Activated T-cell treated with anti-CD3 and anti-CD28 coated beads, Interleukin-2, amount 50 U/mL, for 4 hours (primary cell): ENCODE data around the gene ZBTB16. TPM values are rescaled to one million over a fixed set of nuclear protein-coding genes. Genes with fewer than 3 reads are reported as not detected.

Source experiments
- ATAC-seq, 2 donors: fragments of 200-7000 bp; cut with Tn5 transposase; one replicate each; pipeline ENCODE4 v1.10.0; 2021
- DNase-seq: peaks from one replicate; pipeline ENCODE4 v3.0.0-alpha.2; 2020
- H3K27me3 Mint-ChIP-seq: one replicate; pipeline ENCODE4 v1.8.0; 2021; ENCODE audit warnings: low read depth, mixed read lengths
- H3K36me3 Mint-ChIP-seq: one replicate; pipeline ENCODE4 v1.8.0; 2022; ENCODE audit warnings: mixed read lengths; ENCODE audit not compliant: insufficient read depth
- H3K4me1 Mint-ChIP-seq: one replicate; pipeline ENCODE4 v1.8.0; 2021; ENCODE audit warnings: low read depth, mixed read lengths
- H3K4me3 Mint-ChIP-seq: one replicate; pipeline ENCODE4 v1.8.0; 2021; ENCODE audit warnings: mild to moderate bottlenecking, moderate library complexity, mixed read lengths
- H3K9me3 Mint-ChIP-seq: one replicate; pipeline ENCODE4 v1.8.0; 2021; ENCODE audit warnings: mixed read lengths
- total RNA-seq, 3 donors: library from RNA; stranded (reverse); gene quantifications; one replicate each; pipeline ENCODE4 v1.2.1, GENCODE V29; 2021

The ZBTB16 gene
- total RNA-seq, 3 donors from 2014 or later: 3.4 to 4.4 (median 4.1) TPM

GRCh38 chr11:114090225-114090910 lies 30.9 kb downstream of the ZBTB16 start:
- ATAC-seq (no peak), DNase-seq (no peak)
- Mint-ChIP-seq H3K36me3 (no peaks in the 10 kb centered on the region), H3K4me1 (peaks cover 27% of the 10 kb centered on the region), H3K27me3 (no peaks in the 10 kb centered on the region), H3K9me3 (no peaks in the 10 kb centered on the region), H3K4me3 (no peak overlapping the region)

GRCh38 chr11:114090976-114091375 lies 31.5 kb downstream of the ZBTB16 start:
- DNase-seq (no peak), ATAC-seq (no peak)
- peaks cover 23% of the 10 kb centered on the region for H3K4me1 Mint-ChIP-seq
- no peaks in the 10 kb centered on the region for H3K27me3 Mint-ChIP-seq
- no peak overlapping the region for H3K4me3 Mint-ChIP-seq
- H3K36me3 Mint-ChIP-seq: no peaks in the 10 kb centered on the region
- H3K9me3 Mint-ChIP-seq: no peaks in the 10 kb centered on the region

DNA sequence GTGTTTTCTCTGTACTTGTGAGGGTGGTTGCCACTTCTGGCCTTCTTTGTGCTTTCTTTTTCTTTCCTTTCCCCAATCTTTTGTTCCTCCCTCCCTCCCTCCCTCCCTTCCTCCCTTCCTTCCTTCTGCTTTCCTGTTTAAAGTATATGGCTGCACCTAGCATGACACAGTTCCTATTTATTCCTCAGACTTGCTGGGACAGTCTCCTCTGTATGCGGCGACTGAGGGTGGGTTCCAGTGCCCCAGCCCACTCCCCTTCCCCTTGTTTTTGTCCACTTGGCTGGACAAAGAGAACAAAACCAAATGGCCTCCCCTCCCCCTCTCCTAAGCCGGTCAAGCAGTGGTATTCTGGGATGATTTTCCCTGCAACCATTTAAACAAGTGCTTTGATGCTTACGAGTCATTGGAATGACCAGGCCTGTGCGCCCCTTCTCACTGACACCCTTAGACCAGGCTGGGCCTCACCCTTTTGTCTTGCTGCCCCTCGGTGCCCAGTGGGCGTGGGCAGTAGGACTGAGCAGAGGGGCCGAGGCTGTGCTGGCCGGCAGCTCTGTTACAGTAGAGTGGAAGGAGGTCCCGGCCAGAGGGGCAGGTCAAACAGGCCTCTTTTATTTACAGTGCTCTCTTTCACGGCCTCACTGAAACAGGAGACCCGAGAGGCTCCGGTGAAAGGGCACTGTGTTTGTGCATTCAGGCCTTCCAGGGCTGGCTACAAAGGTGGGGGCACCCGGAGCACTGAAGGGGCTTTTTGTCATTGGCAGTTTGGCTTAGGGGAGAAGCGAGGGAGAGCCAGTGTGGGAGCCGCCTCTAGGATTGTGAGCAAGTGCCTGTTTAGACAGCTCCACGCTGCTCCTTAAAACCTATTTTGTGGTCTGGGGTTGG lies 32.2 kb downstream of the ZBTB16 start:
- ATAC-seq (no peak), DNase-seq (no peak)
- Mint-ChIP-seq H3K9me3 (no peaks in the 10 kb centered on the region), H3K27me3 (no peaks in the 10 kb centered on the region), H3K36me3 (no peaks in the 10 kb centered on the region), H3K4me1 (peaks cover 18% of the 10 kb centered on the region), H3K4me3 (no peak overlapping the region)

GRCh38 chr11:114092478-114092877 lies 33.0 kb downstream of the ZBTB16 start:
- Mint-ChIP-seq H3K36me3 (no peaks in the 10 kb centered on the region), H3K4me3 (no peak overlapping the region), H3K9me3 (no peaks in the 10 kb centered on the region), H3K4me1 (peaks cover 11% of the 10 kb centered on the region), H3K27me3 (no peaks in the 10 kb centered on the region)
- no peak for ATAC-seq
- no peak for DNase-seq

DNA sequence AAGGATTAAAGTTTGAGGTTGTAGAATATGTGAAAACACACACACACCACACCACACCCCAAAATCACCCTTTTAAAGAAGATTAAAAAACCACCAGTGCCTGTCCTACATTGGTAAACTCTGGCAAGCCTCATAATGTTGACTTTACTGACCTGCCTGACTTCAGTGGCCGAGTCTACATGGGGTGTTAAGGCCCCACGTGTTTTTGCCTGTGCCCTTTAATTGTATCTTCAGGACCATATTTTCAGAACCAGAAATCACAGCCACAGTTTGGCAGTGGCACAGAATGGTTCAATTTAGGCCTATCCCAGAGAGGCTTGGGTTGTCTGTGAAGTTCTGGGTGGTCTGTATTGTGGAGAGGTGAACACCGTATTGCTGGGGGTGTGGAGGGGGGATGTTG lies 33.4 kb downstream of the ZBTB16 start:
- no peaks in the 10 kb centered on the region for H3K36me3 Mint-ChIP-seq
- H3K27me3 Mint-ChIP-seq: no peaks in the 10 kb centered on the region
- no peaks in the 10 kb centered on the region for H3K9me3 Mint-ChIP-seq
- peaks cover 13% of the 10 kb centered on the region for H3K4me1 Mint-ChIP-seq
- no peak for ATAC-seq
- no peak for DNase-seq
- no peak overlapping the region for H3K4me3 Mint-ChIP-seq

DNA sequence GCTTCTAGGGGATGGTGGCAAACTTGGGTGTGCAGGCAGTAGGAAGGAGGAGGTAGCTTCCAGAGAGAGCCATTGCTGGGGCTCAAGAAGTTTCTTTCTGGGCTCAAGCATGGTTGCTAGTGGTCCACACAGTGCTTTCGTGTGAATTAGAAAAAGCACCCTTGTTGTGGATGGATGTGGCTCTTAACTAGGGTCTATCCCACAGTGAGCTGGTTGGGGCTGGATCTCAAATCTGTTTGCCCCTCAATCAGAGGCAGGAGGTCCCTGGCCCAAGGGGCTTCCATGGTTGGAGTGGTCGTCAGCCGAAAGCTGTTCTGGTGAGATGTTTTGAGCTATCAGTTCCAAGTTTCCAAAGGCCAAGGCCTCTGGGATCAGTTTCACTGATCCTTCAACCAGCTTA lies 35.0 kb downstream of the ZBTB16 start:
- ATAC-seq (no peak), DNase-seq (no peak)
- no peaks in the 10 kb centered on the region for H3K36me3 Mint-ChIP-seq
- H3K27me3 Mint-ChIP-seq: no peaks in the 10 kb centered on the region
- no peaks in the 10 kb centered on the region for H3K9me3 Mint-ChIP-seq
- peaks cover 9% of the 10 kb centered on the region for H3K4me1 Mint-ChIP-seq
- H3K4me3 Mint-ChIP-seq: no peak overlapping the region

- no peaks in the 10 kb centered on the region for H3K9me3 Mint-ChIP-seq
- peaks cover 7% of the 10 kb centered on the region for H3K4me1 Mint-ChIP-seq
- H3K4me3 Mint-ChIP-seq: no peak overlapping the region
- H3K27me3 Mint-ChIP-seq: no peaks in the 10 kb centered on the region
- DNase-seq (no peak), ATAC-seq (no peak)
- no peaks in the 10 kb centered on the region for H3K36me3 Mint-ChIP-seq
Observed at GRCh38 chr11:114095899-114096298, 36.4 kb downstream of the ZBTB16 start.

DNA sequence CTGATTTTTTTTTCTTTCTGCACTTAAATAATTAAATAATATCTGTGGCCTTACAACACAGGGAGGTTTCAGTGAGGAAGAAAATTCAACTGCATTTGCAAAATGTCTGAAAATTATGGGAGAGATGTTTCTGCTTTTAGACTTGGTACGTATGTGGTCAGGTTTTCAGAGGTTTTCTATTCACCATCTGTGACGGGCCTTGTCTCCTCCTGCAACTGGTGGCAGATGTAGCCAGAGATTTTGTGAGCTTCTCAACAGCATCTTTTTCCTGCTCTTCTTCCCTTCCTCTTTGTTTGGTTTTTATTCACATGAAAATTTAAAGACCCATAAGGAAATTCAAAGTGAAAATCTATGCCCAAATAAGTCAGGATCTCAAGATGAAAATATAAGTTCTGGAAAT lies 38.3 kb downstream of the ZBTB16 start:
- H3K4me3 Mint-ChIP-seq: no peak overlapping the region
- DNase-seq: no peak
- no peaks in the 10 kb centered on the region for H3K9me3 Mint-ChIP-seq
- peaks cover 11% of the 10 kb centered on the region for H3K4me1 Mint-ChIP-seq
- H3K27me3 Mint-ChIP-seq: no peaks in the 10 kb centered on the region
- H3K36me3 Mint-ChIP-seq: no peaks in the 10 kb centered on the region
- ATAC-seq: no peak

DNA sequence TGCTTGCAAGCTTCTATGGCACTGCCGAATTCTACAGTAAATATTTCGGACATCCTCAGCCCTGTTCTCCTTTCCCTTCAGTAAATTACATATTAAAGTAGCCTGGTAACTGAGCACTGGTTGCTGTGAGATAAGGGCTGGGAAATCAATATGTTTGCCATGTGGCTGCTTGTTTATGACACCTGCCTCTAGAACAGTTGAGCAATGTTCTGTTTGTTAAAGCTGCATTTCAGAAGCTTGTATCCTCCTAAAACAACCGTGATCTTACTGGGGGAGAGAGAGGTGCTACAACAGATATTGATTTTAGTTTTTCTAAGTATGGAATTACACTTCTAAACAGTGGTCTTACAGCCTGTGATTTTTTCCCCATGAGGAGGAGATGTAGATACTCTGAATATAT lies 39.4 kb downstream of the ZBTB16 start:
- no peaks in the 10 kb centered on the region for H3K9me3 Mint-ChIP-seq
- peaks cover 22% of the 10 kb centered on the region for H3K4me1 Mint-ChIP-seq
- DNase-seq (no peak), ATAC-seq (no peak)
- no peak overlapping the region for H3K4me3 Mint-ChIP-seq
- no peaks in the 10 kb centered on the region for H3K36me3 Mint-ChIP-seq
- H3K27me3 Mint-ChIP-seq: no peaks in the 10 kb centered on the region

DNA sequence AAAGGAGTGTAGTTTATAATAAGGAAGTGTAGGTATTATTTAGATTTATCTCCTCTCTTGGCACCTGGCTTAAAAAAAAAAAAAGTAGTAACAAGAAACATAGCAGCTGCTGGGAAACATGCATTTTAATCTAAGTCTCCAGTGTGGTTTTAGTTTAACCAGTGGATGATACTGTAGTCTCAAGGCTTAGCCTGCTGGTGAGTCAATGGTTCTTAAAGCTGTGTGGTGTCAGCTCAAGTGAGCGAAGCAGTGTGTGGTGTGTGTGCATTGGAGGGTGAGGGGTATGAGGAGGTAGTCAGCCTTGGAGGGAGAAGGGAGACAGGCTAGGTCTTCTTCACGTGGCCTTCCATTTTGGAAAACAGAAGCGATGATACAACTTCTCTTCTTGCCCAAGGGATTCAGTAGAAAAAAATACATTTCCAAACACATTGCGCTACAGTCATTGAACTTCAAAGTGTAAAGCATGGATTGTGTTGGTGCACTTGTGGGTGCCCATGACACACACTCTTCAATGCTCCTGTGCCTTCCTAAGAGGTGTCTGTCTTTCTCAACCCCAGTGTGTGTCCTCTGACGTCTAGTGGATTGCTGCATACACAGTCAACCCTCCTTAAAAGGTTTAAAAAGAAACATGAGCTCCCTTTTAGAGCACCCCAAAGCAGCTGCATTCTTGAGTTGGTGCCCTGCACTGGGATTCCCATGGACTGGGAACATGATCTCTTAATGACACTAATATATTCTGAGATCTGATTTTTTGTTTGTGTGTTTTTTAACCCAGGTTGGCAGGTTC lies 40.1 kb downstream of the ZBTB16 start:
- Mint-ChIP-seq H3K4me1 (peaks cover 29% of the 10 kb centered on the region), H3K27me3 (no peaks in the 10 kb centered on the region), H3K36me3 (no peaks in the 10 kb centered on the region), H3K9me3 (no peaks in the 10 kb centered on the region), H3K4me3 (no peak overlapping the region)
- DNase-seq (no peak), ATAC-seq (peak; percentile 57 to 59)

DNA sequence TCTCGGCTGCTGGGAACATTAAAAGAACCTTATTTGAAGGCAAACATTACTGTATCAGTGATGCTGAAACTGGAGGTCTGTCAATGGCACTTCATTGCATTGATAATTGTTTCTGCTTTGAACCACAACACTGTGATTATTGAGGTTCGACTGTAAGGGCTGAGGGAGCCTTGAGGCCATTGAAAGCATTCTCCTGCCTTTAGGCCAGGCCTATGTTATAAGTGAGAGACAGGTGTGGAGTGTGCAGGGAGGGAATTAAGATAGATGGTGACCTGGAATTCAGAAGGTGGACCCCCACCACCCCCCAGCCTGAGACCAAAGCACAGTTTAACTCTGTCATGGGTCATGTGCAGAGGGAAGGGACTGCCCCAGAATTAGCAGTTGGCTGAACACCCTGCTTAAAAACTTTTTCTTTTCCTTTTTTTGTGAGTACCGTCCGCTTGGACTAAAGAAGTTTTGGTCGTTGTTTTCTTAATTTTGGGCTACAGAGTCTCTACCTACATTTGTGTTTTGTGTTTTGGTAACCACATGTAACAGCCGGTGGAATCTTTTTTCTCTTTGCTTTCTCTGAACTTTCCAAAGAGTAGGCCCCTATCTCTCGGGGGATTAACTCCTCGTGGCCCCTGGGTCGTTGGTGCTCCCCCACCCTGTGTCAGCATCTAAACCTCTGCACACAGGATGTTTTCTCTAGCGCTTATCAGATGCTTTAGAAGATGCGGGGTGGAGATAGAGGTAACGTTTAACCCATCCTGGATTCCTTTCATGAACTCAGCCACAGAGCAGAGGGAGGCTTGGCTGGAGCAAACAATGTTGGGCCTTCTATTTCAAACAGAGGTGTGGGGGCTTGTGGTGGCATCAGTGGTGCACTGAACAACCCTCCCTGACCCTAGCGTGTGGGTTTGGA lies 43.7 kb downstream of the ZBTB16 start:
- ATAC-seq (peak; percentile 30 to 36), DNase-seq (no peak)
- Mint-ChIP-seq H3K27me3 (no peaks in the 10 kb centered on the region), H3K4me3 (peak overlapping the region; percentile 27), H3K36me3 (no peaks in the 10 kb centered on the region), H3K4me1 (peaks cover 42% of the 10 kb centered on the region), H3K9me3 (no peaks in the 10 kb centered on the region)

DNA sequence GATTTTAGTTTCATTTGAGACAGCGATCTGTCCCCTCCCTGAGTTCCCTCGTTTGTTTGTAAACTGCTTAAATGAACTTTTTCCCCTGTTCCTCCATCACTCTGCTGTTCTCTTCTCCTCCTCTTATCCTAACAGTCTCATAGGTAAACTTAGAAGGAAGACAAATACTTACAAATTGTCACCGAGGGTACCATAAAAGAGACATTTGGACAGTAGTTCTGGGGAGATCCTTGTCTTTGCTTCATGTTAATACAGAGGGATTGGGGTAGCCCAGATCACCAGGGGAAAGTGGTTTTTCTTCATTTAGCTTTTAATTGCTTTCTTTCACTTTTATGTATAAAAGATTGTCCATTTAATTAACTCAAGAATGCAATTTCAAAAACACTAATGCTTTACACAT lies 46.1 kb downstream of the ZBTB16 start:
- no peak for DNase-seq
- H3K4me1 Mint-ChIP-seq: peaks cover 53% of the 10 kb centered on the region
- no peak for ATAC-seq
- no peak overlapping the region for H3K4me3 Mint-ChIP-seq
- peaks cover 3% of the 10 kb centered on the region for H3K27me3 Mint-ChIP-seq
- H3K36me3 Mint-ChIP-seq: no peaks in the 10 kb centered on the region
- H3K9me3 Mint-ChIP-seq: no peaks in the 10 kb centered on the region

DNA sequence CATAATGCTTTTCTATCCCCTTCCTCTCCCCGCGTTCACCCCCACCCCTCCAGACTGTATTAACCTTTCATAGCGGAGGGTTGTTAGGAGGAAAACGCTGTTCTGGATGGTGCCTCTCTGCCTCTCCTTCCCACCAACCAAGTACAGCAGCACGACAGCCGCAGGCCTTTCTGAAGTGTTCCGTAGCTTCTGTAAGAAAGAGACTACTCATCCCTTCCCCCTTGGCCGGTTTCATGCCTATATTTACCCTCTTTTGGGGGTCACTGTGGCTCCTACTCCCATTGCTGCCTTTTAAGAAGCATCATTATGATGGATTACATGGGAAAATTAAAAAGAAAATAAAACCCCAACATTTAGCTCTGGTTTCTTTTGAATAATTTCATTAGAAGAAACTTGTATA lies 46.5 kb downstream of the ZBTB16 start:
- no peak for ATAC-seq
- Mint-ChIP-seq H3K4me1 (peaks cover 55% of the 10 kb centered on the region), H3K36me3 (no peaks in the 10 kb centered on the region), H3K9me3 (no peaks in the 10 kb centered on the region), H3K4me3 (no peak overlapping the region), H3K27me3 (peaks cover 3% of the 10 kb centered on the region)
- no peak for DNase-seq

- Mint-ChIP-seq H3K4me3 (no peak overlapping the region), H3K9me3 (no peaks in the 10 kb centered on the region), H3K4me1 (peaks cover 58% of the 10 kb centered on the region), H3K36me3 (no peaks in the 10 kb centered on the region), H3K27me3 (peaks cover 3% of the 10 kb centered on the region)
- no peak for DNase-seq
- ATAC-seq: no peak
Observed at GRCh38 chr11:114106986-114107385, 47.5 kb downstream of the ZBTB16 start.
